Type B pancreatic cell (in vitro differentiated cells): Measurements from ENCODE around the gene RSBN1. TPM values are rescaled to one million over a fixed set of nuclear protein-coding genes. Genes with fewer than 3 reads are reported as not detected.
A peak's percentile ranks its signal among the peaks of the same experiment; 100 is the strongest.

ENCODE experiments used
- DNase-seq: peaks from one replicate; pipeline ENCODE4 v3.0.0; 2021; ENCODE audit warnings: mixed read lengths; ENCODE audit not compliant: unreplicated experiment; ENCODE audit errors: extremely low spot score
- H3K27ac Mint-ChIP-seq: 2 replicates; pipeline ENCODE4 v1.8.0; 2021; ENCODE audit warnings: mild to moderate bottlenecking, mixed read lengths
- H3K27me3 Mint-ChIP-seq: 2 replicates; pipeline ENCODE4 v1.8.0; 2021; ENCODE audit warnings: mixed read lengths
- H3K36me3 Mint-ChIP-seq: 2 replicates; pipeline ENCODE4 v1.8.0; 2021; ENCODE audit warnings: mixed read lengths
- H3K4me1 Mint-ChIP-seq: one replicate; pipeline ENCODE4 v1.8.0; 2021; ENCODE audit warnings: mixed read lengths; ENCODE audit not compliant: unreplicated experiment
- H3K4me3 Mint-ChIP-seq: 2 replicates; pipeline ENCODE4 v1.8.0; 2021; ENCODE audit warnings: mild to moderate bottlenecking, mixed read lengths
- H3K9me3 Mint-ChIP-seq: 2 replicates; pipeline ENCODE4 v1.8.0; 2021; ENCODE audit warnings: mixed read lengths
- total RNA-seq: library from RNA; stranded (reverse); gene quantifications from 2 replicates; pipeline ENCODE4 v1.2.1, GENCODE V29; 2021; ENCODE audit warnings: low replicate concordance
- TF ChIP-seq, protein P1 (sequence below): fragments of 200-600 bp; sonication (generic); conservative IDR thresholded peaks from 2 replicates; pipeline ENCODE4 v1.5.0; 2021; ENCODE audit warnings: antibody characterized with exemption, mild to moderate bottlenecking

Gene RSBN1
- total RNA-seq, 1 donor from 2014 or later = 21.2 TPM

DNA sequence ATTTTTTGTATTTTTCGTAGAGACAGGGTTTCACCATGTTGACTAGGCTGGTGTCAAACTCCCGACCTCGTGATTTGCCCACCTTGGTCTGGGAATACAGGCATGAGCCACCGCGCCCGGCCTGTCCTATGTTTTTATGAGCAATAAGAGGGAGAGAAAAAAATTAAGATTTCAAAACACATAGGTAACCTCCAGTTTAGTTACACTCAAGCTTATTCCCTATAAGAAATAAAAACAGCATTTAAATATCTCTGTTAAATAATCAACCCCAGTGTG lies 7.1 kb downstream of the RSBN1 start:
- Mint-ChIP-seq H3K4me3 (no peak overlapping the region), H3K4me1 (peaks cover 35% of the 10 kb centered on the region), H3K36me3 (peaks cover 28% of the 10 kb centered on the region), H3K27me3 (no peaks in the 10 kb centered on the region), H3K9me3 (no peaks in the 10 kb centered on the region), H3K27ac (no peak overlapping the region)
- no peak for DNase-seq
- TF ChIP-seq, protein P1, sequence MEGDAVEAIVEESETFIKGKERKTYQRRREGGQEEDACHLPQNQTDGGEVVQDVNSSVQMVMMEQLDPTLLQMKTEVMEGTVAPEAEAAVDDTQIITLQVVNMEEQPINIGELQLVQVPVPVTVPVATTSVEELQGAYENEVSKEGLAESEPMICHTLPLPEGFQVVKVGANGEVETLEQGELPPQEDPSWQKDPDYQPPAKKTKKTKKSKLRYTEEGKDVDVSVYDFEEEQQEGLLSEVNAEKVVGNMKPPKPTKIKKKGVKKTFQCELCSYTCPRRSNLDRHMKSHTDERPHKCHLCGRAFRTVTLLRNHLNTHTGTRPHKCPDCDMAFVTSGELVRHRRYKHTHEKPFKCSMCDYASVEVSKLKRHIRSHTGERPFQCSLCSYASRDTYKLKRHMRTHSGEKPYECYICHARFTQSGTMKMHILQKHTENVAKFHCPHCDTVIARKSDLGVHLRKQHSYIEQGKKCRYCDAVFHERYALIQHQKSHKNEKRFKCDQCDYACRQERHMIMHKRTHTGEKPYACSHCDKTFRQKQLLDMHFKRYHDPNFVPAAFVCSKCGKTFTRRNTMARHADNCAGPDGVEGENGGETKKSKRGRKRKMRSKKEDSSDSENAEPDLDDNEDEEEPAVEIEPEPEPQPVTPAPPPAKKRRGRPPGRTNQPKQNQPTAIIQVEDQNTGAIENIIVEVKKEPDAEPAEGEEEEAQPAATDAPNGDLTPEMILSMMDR = no peak

DNA sequence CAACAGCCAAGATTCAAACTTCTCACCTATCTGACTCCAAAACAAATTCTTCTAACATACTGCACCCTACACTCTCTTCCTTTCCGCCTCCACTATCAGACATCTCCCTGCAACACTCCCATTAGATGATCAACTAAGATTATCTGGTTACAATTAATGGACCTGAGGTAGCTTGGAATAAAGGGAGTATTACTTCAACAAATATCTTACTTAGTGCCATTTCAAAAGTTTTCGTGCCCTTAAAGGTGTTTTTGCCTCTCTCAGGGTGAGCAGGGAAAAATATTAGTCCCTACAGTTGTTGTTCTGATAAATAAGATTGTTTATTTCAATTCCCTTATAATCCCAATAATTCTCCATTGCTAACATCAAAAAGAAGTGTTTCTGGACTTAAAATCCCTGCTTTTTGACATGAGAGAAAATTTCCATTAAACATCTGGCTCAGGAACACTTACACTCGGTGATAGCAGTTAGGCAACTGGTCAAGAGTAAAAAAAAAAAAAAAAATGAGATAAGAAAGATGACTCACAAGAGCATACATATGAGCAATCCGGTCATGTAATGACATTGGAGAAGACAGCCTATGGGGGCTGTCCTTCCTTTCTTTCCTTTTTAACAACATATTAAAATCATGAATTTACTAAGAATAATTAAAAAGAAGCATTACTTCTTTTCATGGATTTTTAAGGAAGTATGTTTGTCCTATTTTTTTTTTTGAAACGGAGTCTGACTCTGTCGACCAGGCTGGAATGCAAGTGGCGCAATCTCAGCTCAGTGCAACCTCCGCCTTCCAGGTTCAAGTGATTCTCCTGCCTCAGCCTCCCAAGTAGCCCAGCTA lies 7.6 kb downstream of the RSBN1 start:
- peaks cover 28% of the 10 kb centered on the region for H3K36me3 Mint-ChIP-seq
- no peaks in the 10 kb centered on the region for H3K9me3 Mint-ChIP-seq
- H3K27ac Mint-ChIP-seq = peak overlapping the region; percentile 1
- TF ChIP-seq, protein P1 = no peak
- peak overlapping the region; percentile 21 for H3K4me3 Mint-ChIP-seq
- no peaks in the 10 kb centered on the region for H3K27me3 Mint-ChIP-seq
- peaks cover 31% of the 10 kb centered on the region for H3K4me1 Mint-ChIP-seq
- no peak for DNase-seq

DNA sequence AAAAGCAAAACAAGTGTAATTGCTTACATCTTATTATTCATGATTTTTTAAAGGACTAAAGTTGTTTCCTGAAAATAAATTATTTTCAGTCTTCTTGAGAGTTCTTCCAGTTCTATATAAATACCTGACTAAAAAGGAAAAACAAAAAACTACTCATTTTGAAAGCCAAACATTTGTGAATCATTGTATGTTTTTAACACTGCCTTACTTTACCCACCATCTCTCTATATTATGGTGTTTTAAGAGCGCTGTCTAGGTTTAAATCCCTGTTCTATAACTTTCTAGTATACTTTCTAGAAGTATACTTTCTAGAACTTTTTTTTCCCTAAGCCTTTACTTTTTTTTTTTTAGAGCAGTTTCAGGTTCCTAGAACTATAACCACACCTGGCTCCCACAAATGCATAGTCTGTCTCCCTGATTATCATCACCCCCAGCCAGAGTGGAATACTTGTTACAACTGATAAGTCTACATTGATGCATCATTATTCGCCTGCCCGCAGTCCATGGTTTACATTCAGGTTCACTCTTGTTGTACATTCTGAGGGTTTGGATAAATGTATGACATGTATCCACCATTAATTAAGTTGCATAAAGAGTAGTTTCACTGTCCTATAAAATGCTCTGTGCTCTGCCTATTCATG lies 9.8 kb downstream of the RSBN1 start:
- no peaks in the 10 kb centered on the region for H3K27me3 Mint-ChIP-seq
- no peak for DNase-seq
- peaks cover 26% of the 10 kb centered on the region for H3K36me3 Mint-ChIP-seq
- peaks cover 22% of the 10 kb centered on the region for H3K4me1 Mint-ChIP-seq
- H3K27ac Mint-ChIP-seq = no peak overlapping the region
- no peaks in the 10 kb centered on the region for H3K9me3 Mint-ChIP-seq
- no peak overlapping the region for H3K4me3 Mint-ChIP-seq
- TF ChIP-seq, protein P1 = no peak

DNA sequence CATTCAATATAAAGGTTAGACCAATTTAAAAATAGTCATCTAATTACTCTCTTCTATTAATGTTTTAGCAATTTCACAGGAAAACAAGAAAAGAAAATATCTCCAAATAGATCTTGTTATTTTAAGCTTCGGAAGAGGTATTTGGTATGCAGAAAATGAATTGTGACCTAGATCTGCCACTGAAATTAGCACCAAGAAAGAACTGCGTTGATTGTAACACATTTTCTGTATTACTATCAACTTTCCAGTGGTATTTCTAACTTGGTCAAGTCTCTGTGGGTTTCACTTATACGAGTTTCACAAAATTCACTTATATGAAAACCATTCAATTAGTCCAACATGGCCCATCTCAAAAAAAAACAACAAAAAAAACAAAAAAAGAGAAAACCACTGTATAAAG lies 11.8 kb downstream of the RSBN1 start:
- no peak overlapping the region for H3K4me3 Mint-ChIP-seq
- peaks cover 20% of the 10 kb centered on the region for H3K4me1 Mint-ChIP-seq
- DNase-seq = no peak
- H3K27me3 Mint-ChIP-seq = no peaks in the 10 kb centered on the region
- H3K36me3 Mint-ChIP-seq = peaks cover 30% of the 10 kb centered on the region
- no peak overlapping the region for H3K27ac Mint-ChIP-seq
- TF ChIP-seq, protein P1 = no peak
- H3K9me3 Mint-ChIP-seq = no peaks in the 10 kb centered on the region

DNA sequence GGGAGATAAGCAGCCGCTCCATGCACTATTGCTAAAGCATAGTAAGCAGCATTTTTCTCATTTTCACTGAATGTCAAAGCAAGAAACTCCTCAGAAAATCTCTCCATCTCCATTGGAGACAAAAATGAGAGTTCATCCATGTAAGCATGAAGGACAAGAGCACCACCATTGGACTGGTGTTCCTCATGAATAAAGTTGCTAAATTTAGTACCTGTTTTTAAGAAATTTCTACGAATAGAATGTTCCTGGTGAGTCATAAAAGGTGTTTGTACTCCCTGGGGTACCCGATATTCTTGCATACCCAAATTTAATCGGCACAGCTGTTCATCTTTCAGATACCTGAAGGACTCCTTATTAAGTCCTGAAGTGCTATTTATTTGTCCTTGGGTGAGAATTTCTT lies 14.8 kb downstream of the RSBN1 start:
- no peak overlapping the region for H3K27ac Mint-ChIP-seq
- no peak for DNase-seq
- peaks cover 35% of the 10 kb centered on the region for H3K36me3 Mint-ChIP-seq
- TF ChIP-seq, protein P1 = no peak
- H3K27me3 Mint-ChIP-seq = no peaks in the 10 kb centered on the region
- H3K4me1 Mint-ChIP-seq = peaks cover 10% of the 10 kb centered on the region
- H3K9me3 Mint-ChIP-seq = peaks cover 5% of the 10 kb centered on the region
- no peak overlapping the region for H3K4me3 Mint-ChIP-seq
